CD4-positive, alpha-beta T cell treated with Interleukin-12 subunit alpha and Interleukin-12 subunit beta, for 1 hour (primary cell): ENCODE results near the gene ARHGAP10.

Experiments used
- DNase-seq: peaks from one replicate; pipeline ENCODE4 v3.0.0-alpha.2; 2020

The ARHGAP10 gene

GRCh38 chr4:147830102-147830463 lies 98.2 kb downstream of the ARHGAP10 start:
- no peak for DNase-seq

GRCh38 chr4:147830987-147831386 lies 99.1 kb downstream of the ARHGAP10 start:
- no peak for DNase-seq

- no peak for DNase-seq
These were observed 99.8 kb downstream of the ARHGAP10 start for GRCh38 chr4:147831551-147832171.

GRCh38 chr4:147833254-147833653 lies 101.4 kb downstream of the ARHGAP10 start:
- no peak for DNase-seq

GRCh38 chr4:147833741-147834140 lies 101.9 kb downstream of the ARHGAP10 start:
- DNase-seq = no peak

GRCh38 chr4:147834480-147834879 lies 102.6 kb downstream of the ARHGAP10 start:
- no peak for DNase-seq

- no peak for DNase-seq
These were observed 104.9 kb downstream of the ARHGAP10 start for GRCh38 chr4:147836807-147837206.

GRCh38 chr4:147837435-147837834 lies 105.5 kb downstream of the ARHGAP10 start:
- peak; percentile 16 for DNase-seq

- no peak for DNase-seq
These were observed 106.0 kb downstream of the ARHGAP10 start for GRCh38 chr4:147837854-147838253.

- no peak for DNase-seq
These were observed 107.3 kb downstream of the ARHGAP10 start for GRCh38 chr4:147839200-147839599.

GRCh38 chr4:147839663-147840062 lies 107.8 kb downstream of the ARHGAP10 start:
- DNase-seq = no peak

GRCh38 chr4:147840838-147841738 lies 109.2 kb downstream of the ARHGAP10 start:
- DNase-seq = no peak

- DNase-seq = no peak
These were observed 110.7 kb downstream of the ARHGAP10 start for GRCh38 chr4:147842573-147842972.

- no peak for DNase-seq
These were observed 111.3 kb downstream of the ARHGAP10 start for GRCh38 chr4:147843162-147843561.

GRCh38 chr4:147844781-147845180 lies 112.9 kb downstream of the ARHGAP10 start:
- DNase-seq = no peak

GRCh38 chr4:147846318-147847155 lies 114.6 kb downstream of the ARHGAP10 start:
- peak; percentile 26 for DNase-seq

- no peak for DNase-seq
These were observed 116.1 kb downstream of the ARHGAP10 start for GRCh38 chr4:147847751-147848590.

GRCh38 chr4:147848634-147849033 lies 116.7 kb downstream of the ARHGAP10 start:
- no peak for DNase-seq

GRCh38 chr4:147851135-147851534 lies 119.2 kb downstream of the ARHGAP10 start:
- DNase-seq = no peak

GRCh38 chr4:147853706-147854105 lies 121.8 kb downstream of the ARHGAP10 start:
- no peak for DNase-seq

- no peak for DNase-seq
These were observed 122.3 kb downstream of the ARHGAP10 start for GRCh38 chr4:147854154-147854553.

- no peak for DNase-seq
These were observed 123.7 kb downstream of the ARHGAP10 start for GRCh38 chr4:147855571-147856009.
